ENCODE results near the gene SRGAP1. TPM values are rescaled to one million over a fixed set of nuclear protein-coding genes. Genes with fewer than 3 reads are reported as not detected.

The SRGAP1 gene
- total and polyA plus RNA-seq, 2 of the 13 experiments (the other 11 are each of a cell fraction or from before 2014, with no cell fraction given): 1.6 to 3.4 TPM

DNA sequence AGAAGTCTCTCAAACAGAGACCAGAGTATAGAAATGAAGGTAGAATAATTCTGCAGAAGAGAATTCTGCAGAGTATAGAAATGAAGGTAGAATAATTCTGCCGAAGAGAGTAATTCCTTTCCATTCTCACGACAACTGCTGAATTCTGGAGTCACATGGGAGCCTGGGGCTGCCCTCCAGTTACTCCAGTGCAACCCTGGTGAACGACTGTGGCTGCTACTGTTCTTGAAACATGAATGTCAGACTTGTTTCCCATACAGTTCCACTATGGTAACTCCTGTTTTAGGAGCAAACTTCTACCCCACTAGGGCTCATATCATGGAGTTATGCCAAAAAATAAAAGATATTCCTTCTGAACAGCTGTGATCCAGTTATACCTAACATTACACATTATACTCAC lies 213.2 kb downstream of the SRGAP1 start:
- Histone ChIP-seq H3K9ac (ENCODE audit: insufficient read depth, low read depth, low read length) (no peak overlapping the region), H3K9me3 (ENCODE audit: low read length) (no peaks in the 10 kb centered on the region), H3K4me1 (ENCODE audit: insufficient read depth, low read length) (no peaks in the 10 kb centered on the region), H3K36me3 (replicated peaks in 1 of 2; ENCODE audit: control insufficient read depth in 1 of 2, insufficient read depth in 2 of 2, low read length in 2 of 2) (0 out of 5 replicates have a peak, but pooled peaks cover 0 to 4% of the 10 kb centered on the region in 2 experiments), H3K79me2 (ENCODE audit: insufficient read depth, low read length) (no peaks in the 10 kb centered on the region), H3K4me3 (replicated peaks in 1 of 3; ENCODE audit: insufficient read depth in 1 of 3, low read depth in 2 of 3, low read length in 3 of 3) (no peak overlapping the region), H3K27me3 (ENCODE audit: control insufficient read depth in 1 of 2, insufficient read depth in 2 of 2, low read length in 2 of 2) (no peaks in the 10 kb centered on the region), H2AFZ (ENCODE audit: low read length) (no peak overlapping the region), H4K20me1 (ENCODE audit: insufficient read depth, low read length) (no peaks in the 10 kb centered on the region), H3K27ac (ENCODE audit: extremely low read length, insufficient read depth, low read length) (no peak overlapping the region), H3K4me2 (ENCODE audit: low read depth, low read length) (no peak overlapping the region)
- ATAC-seq (no peak), DNase-seq (ENCODE audit: low spot score) (no peak), FAIRE-seq (no peak)
- POLR2A ChIA-PET: no interaction called here
- in situ Hi-C loops (cut with HindIII; ENCODE audit: extremely low pct_ligation_motif_present, low pct_unique_long_range_greater_than_20kb) (no loop called here), intact Hi-C loops (cut with micrococcal nuclease; ENCODE audit: unreplicated experiment) (no loop called here)
- WGBS (ENCODE audit: low lambda C conversion rate): 91% methylated on average over 3 of the region's 3 CpGs
- no TSS peak for BruUV-seq (replicated peaks)
- CTCF ChIA-PET (ENCODE audit: low intra/inter-chr PET ratio, low total read pairs): no interaction called here
- TF ChIP-seq ZNF576 (CRISPR knock-in tag; IDR thresholded peaks at IDR 0.05): no peak
- TF ChIP-seq ZBTB39 (CRISPR knock-in tag; IDR thresholded peaks at IDR 0.05): no peak
- no peak for TF ChIP-seq MAFK (conservative IDR thresholded peaks at IDR 0.05 in 1 of 2, IDR thresholded peaks at IDR 0.05 in 1 of 2; ENCODE audit: low read length in 2 of 2)

GRCh38 chr12:64058541-64059265 lies 214.2 kb downstream of the SRGAP1 start:
- CTCF ChIA-PET (ENCODE audit: low intra/inter-chr PET ratio, low total read pairs): no interaction called here
- no peak for DNase-seq (ENCODE audit: low spot score)
- H2AFZ ChIP-seq (ENCODE audit: low read length): no peak overlapping the region
- intact Hi-C loops (cut with micrococcal nuclease; ENCODE audit: unreplicated experiment): no loop called here
- H3K79me2 ChIP-seq (ENCODE audit: insufficient read depth, low read length): no peaks in the 10 kb centered on the region
- H3K9me3 ChIP-seq (ENCODE audit: low read length): no peaks in the 10 kb centered on the region
- no peak overlapping the region for H3K9ac ChIP-seq (ENCODE audit: insufficient read depth, low read depth, low read length)
- H3K36me3 ChIP-seq (replicated peaks in 1 of 2; ENCODE audit: control insufficient read depth in 1 of 2, insufficient read depth in 2 of 2, low read length in 2 of 2): 0 out of 5 replicates have a peak, but pooled peaks cover 0 to 4% of the 10 kb centered on the region in 2 experiments
- ATAC-seq: no peak
- no peaks in the 10 kb centered on the region for H3K27me3 ChIP-seq (ENCODE audit: control insufficient read depth in 1 of 2, insufficient read depth in 2 of 2, low read length in 2 of 2)
- H3K27ac ChIP-seq (ENCODE audit: extremely low read length, insufficient read depth, low read length): no peak overlapping the region
- no peak overlapping the region for H3K4me2 ChIP-seq (ENCODE audit: low read depth, low read length)
- 95% methylated on average over 2 of the region's 3 CpGs for WGBS (ENCODE audit: low lambda C conversion rate)
- in situ Hi-C loops (cut with HindIII; ENCODE audit: extremely low pct_ligation_motif_present, low pct_unique_long_range_greater_than_20kb): no loop called here
- BruUV-seq (replicated peaks): no TSS peak
- H3K4me3 ChIP-seq (replicated peaks in 1 of 3; ENCODE audit: insufficient read depth in 1 of 3, low read depth in 2 of 3, low read length in 3 of 3): no peak overlapping the region
- POLR2A ChIA-PET: no interaction called here
- FAIRE-seq: no peak
- H4K20me1 ChIP-seq (ENCODE audit: insufficient read depth, low read length): no peaks in the 10 kb centered on the region
- H3K4me1 ChIP-seq (ENCODE audit: insufficient read depth, low read length): no peaks in the 10 kb centered on the region
- no peak for TF ChIP-seq HNF4A (CRISPR knock-in tag; IDR thresholded peaks at IDR 0.05)
- no peak for TF ChIP-seq ZNF615 (CRISPR knock-in tag; IDR thresholded peaks at IDR 0.05; ENCODE audit: borderline replicate concordance)
- TF ChIP-seq SRF (IDR thresholded peaks at IDR 0.05; ENCODE audit: low read depth, low read length): no peak
- TF ChIP-seq ARHGAP35 (CRISPR knock-in tag; IDR thresholded peaks at IDR 0.05; ENCODE audit: borderline replicate concordance): no peak
- no peak for TF ChIP-seq ZBTB4 (CRISPR knock-in tag; IDR thresholded peaks at IDR 0.05; ENCODE audit: borderline replicate concordance)
- no peak for TF ChIP-seq ZNF224 (CRISPR knock-in tag; IDR thresholded peaks at IDR 0.05)
- no peak for TF ChIP-seq TFAP4 (IDR thresholded peaks at IDR 0.05; ENCODE audit: borderline replicate concordance, low read depth)
- TF ChIP-seq ZNF367 (CRISPR knock-in tag; IDR thresholded peaks at IDR 0.05; ENCODE audit: borderline replicate concordance): no peak
